Loucy (cell line): ENCODE measurements around the gene NFATC1.

Source experiments
- H2AFZ ChIP-seq: fragments of 200-600 bp; sonication (generic); 2 replicates; pipeline ENCODE4 v1.6.0; 2016; ENCODE audit warnings: antibody characterized with exemption, mild to moderate bottlenecking, low read length, moderate library complexity
- H3F3A ChIP-seq: fragments of 200-600 bp; 2 replicates; pipeline ENCODE4 v1.6.0; 2016; ENCODE audit warnings: antibody characterized with exemption, low read depth, mild to moderate bottlenecking
- H3K27me3 ChIP-seq: fragments of 200-600 bp; sonication (generic); 2 replicates; pipeline ENCODE4 v1.6.1; 2014; ENCODE audit warnings: low read length, mild to moderate bottlenecking; ENCODE audit not compliant: insufficient read depth, poor library complexity, severe bottlenecking
- H3K36me3 ChIP-seq: fragments of 200-600 bp; sonication (generic); 2 replicates; pipeline ENCODE4 v1.6.1; 2016; ENCODE audit warnings: low read length; ENCODE audit not compliant: insufficient read depth
- H3K4me1 ChIP-seq: fragments of 200-600 bp; sonication (generic); 2 replicates; pipeline ENCODE4 v1.5.1; 2014; ENCODE audit warnings: low read length, mild to moderate bottlenecking; ENCODE audit not compliant: insufficient read depth, poor library complexity, severe bottlenecking
- H3K4me2 ChIP-seq: fragments of 200-600 bp; sonication (generic); 2 replicates; pipeline ENCODE4 v1.6.0; 2014; ENCODE audit warnings: antibody characterized with exemption, low read length, low read depth, mild to moderate bottlenecking; ENCODE audit not compliant: poor library complexity, severe bottlenecking
- H3K4me3 ChIP-seq: fragments of 200-600 bp; sonication (generic); 2 replicates; pipeline ENCODE4 v1.5.1; 2014; ENCODE audit warnings: low read length, mild to moderate bottlenecking, mixed read lengths; ENCODE audit not compliant: poor library complexity, severe bottlenecking
- H3K79me2 ChIP-seq: fragments of 200-600 bp; sonication (generic); 2 replicates; pipeline ENCODE4 v1.6.1; 2014; ENCODE audit warnings: low read length; ENCODE audit not compliant: insufficient read depth
- H3K9ac ChIP-seq: fragments of 200-600 bp; sonication (generic); 2 replicates; pipeline ENCODE4 v1.6.0; 2014; ENCODE audit warnings: mild to moderate bottlenecking, low read depth, low read length, moderate library complexity; ENCODE audit not compliant: poor library complexity, severe bottlenecking
- H3K9me2 ChIP-seq: fragments of 200-600 bp; sonication (generic); replicated peaks from 2 replicates; pipeline ENCODE4 v1.6.1; 2016; ENCODE audit warnings: low read depth, low read length, mixed read lengths
- H3K9me3 ChIP-seq: fragments of 200-600 bp; sonication (generic); 2 replicates; pipeline ENCODE4 v1.6.1; 2014; ENCODE audit warnings: mild to moderate bottlenecking, antibody characterized with exemption, low read length, low read depth; ENCODE audit not compliant: insufficient read depth
- H4K20me1 ChIP-seq: fragments of 200-600 bp; sonication (generic); 2 replicates; pipeline ENCODE4 v1.6.0; 2014; ENCODE audit warnings: antibody characterized with exemption, low read length, mild to moderate bottlenecking; ENCODE audit not compliant: insufficient read depth, poor library complexity, severe bottlenecking
- EZH2phosphoT487 ChIP-seq: fragments of 200-600 bp; IDR thresholded peaks from 2 replicates; pipeline ENCODE4 v1.6.1; 2018; ENCODE audit warnings: antibody characterized with exemption, mild to moderate bottlenecking, moderate library complexity, borderline replicate concordance
- TF ChIP-seq, protein P1 (sequence below): fragments of 200-600 bp; sonication (generic); conservative IDR thresholded peaks from 2 replicates; pipeline ENCODE4 v1.5.1; 2014; ENCODE audit warnings: mild to moderate bottlenecking, antibody characterized with exemption, low read length

Gene NFATC1

DNA sequence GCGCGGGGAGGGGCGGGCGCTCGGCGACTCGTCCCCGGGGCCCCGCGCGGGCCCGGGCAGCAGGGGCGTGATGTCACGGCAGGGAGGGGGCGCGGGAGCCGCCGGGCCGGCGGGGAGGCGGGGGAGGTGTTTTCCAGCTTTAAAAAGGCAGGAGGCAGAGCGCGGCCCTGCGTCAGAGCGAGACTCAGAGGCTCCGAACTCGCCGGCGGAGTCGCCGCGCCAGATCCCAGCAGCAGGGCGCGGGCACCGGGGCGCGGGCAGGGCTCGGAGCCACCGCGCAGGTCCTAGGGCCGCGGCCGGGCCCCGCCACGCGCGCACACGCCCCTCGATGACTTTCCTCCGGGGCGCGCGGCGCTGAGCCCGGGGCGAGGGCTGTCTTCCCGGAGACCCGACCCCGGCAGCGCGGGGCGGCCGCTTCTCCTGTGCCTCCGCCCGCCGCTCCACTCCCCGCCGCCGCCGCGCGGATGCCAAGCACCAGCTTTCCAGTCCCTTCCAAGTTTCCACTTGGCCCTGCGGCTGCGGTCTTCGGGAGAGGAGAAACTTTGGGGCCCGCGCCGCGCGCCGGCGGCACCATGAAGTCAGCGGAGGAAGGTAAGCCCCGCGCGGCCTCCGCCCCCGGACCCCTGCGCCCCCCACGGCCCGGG, at the start of gene NFATC1:
NFATC1 (plus strand) TSS at position 170 of the 644 bp plus-strand sequence; CDS start at position 465, 295 bp downstream.
- Histone ChIP-seq H3K27me3 (no peaks in the 10 kb centered on the region), H4K20me1 (no peaks in the 10 kb centered on the region), H3K9ac (peak within 1 kb of the TSS; percentile 61), H3K79me2 (peaks cover 25% of the 10 kb centered on the region; the same call in 1 of the 2 replicates), H2AFZ (peak within 1 kb of the TSS; percentile 70), H3K9me2 (no peaks in the 10 kb centered on the region), H3K36me3 (no peaks in the 10 kb centered on the region), H3K4me1 (peaks cover 39% of the 10 kb centered on the region), H3K4me2 (peak within 1 kb of the TSS; percentile 83), H3F3A (peaks cover 2% of the 10 kb centered on the region; the same call in 1 of the 2 replicates), H3K9me3 (no peaks in the 10 kb centered on the region), H3K4me3 (peak within 1 kb of the TSS; percentile 82)
- no peak for TF ChIP-seq EZH2phosphoT487
- TF ChIP-seq, protein P1, sequence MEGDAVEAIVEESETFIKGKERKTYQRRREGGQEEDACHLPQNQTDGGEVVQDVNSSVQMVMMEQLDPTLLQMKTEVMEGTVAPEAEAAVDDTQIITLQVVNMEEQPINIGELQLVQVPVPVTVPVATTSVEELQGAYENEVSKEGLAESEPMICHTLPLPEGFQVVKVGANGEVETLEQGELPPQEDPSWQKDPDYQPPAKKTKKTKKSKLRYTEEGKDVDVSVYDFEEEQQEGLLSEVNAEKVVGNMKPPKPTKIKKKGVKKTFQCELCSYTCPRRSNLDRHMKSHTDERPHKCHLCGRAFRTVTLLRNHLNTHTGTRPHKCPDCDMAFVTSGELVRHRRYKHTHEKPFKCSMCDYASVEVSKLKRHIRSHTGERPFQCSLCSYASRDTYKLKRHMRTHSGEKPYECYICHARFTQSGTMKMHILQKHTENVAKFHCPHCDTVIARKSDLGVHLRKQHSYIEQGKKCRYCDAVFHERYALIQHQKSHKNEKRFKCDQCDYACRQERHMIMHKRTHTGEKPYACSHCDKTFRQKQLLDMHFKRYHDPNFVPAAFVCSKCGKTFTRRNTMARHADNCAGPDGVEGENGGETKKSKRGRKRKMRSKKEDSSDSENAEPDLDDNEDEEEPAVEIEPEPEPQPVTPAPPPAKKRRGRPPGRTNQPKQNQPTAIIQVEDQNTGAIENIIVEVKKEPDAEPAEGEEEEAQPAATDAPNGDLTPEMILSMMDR = no peak

DNA sequence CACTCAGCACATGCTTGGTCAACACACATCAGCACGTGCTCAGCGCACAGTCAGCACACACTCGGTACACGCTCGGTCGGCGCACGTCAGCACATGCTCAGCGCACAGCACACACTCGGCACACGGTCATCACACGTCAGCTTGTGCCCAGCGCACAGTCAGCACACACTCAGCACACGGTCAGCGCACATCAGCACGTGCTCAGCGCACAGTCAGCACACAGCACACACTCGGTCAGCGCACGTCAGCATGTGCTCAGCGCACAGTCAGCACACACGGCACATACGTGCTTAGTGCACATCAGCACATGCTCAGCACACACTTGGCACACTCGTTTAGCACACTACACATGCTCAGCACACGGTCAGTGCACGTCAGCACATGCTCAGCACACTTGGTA, 49.7 kb upstream of the NFATC1 start:
- Histone ChIP-seq H3K79me2 (no peaks in the 10 kb centered on the region), H3K27me3 (no peaks in the 10 kb centered on the region), H3F3A (no peaks in the 10 kb centered on the region), H3K4me2 (no peak overlapping the region), H4K20me1 (no peaks in the 10 kb centered on the region), H3K9ac (no peak overlapping the region), H3K36me3 (peaks cover 34% of the 10 kb centered on the region; the same call in 1 of the 2 replicates), H2AFZ (no peak overlapping the region), H3K9me2 (no peaks in the 10 kb centered on the region), H3K4me1 (peaks cover 3% of the 10 kb centered on the region), H3K9me3 (no peaks in the 10 kb centered on the region), H3K4me3 (no peak overlapping the region)
- TF ChIP-seq, protein P1 = no peak
- TF ChIP-seq EZH2phosphoT487 = no peak

DNA sequence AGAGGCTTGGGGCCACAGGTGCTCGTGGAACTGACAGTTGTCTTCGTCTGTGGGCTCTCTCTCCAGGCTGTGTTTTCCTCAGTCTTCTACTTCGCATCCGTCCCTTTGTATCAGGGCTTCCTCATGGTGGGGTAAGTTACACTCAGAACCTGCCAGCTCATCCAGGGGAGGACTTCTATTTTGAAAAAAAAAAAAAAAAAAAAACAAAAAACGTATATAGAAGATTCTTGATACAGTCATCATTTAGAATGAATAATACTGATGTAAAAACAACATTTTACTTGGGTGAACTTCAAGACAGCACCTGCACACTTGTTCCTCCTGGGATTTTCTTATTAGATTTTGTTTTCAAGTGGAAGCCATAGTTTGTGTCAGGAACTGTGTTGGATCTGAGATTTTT, 47.7 kb upstream of the NFATC1 start:
- Histone ChIP-seq H3K9me2 (no peaks in the 10 kb centered on the region), H3K9ac (no peak overlapping the region)

More for the DNA sequence above, 47.7 kb upstream of the NFATC1 start:
- H3K9me3 ChIP-seq = no peaks in the 10 kb centered on the region
- TF ChIP-seq, protein P1 = no peak
- TF ChIP-seq EZH2phosphoT487 = no peak
- H3K79me2 ChIP-seq = no peaks in the 10 kb centered on the region
- H2AFZ ChIP-seq = no peak overlapping the region
- no peak overlapping the region for H3K4me3 ChIP-seq
- no peaks in the 10 kb centered on the region for H4K20me1 ChIP-seq
- peaks cover 3% of the 10 kb centered on the region for H3K4me1 ChIP-seq
- H3K36me3 ChIP-seq = peaks cover 34% of the 10 kb centered on the region; the same call in 1 of the 2 replicates
- no peaks in the 10 kb centered on the region for H3K27me3 ChIP-seq
- H3F3A ChIP-seq = no peaks in the 10 kb centered on the region
- no peak overlapping the region for H3K4me2 ChIP-seq
